Eye (tissue), 1 donor: ENCODE results near the gene HMGXB3.
"Not testable (repeated sequence)": the region's sequence is repeated elsewhere in the genome, so short reads cannot be mapped to it uniquely, and the experiment has no call there.

Source experiments
- DNase-seq: peaks from one replicate; pipeline ENCODE4 v3.0.0-alpha.2; 2015

The HMGXB3 gene

DNA sequence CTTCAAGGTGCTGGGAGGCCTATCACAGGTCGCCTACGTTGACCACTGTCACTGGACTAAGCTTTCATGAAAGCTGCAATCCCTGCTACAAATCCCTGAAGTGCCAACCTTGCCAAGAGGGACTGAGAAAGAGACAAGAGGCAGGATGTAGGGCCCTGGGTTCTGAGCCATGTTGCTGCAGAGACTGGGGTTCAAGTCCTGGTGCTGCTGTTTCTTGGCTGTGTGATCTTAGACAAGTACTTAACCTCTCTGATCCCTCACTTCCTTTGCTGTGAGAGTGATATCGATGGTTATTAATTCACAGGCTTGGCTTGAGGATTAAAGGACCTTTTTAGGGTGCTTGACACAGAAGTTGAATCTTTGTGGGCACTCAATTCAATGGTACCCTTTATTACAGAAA, 70.3 kb downstream of the HMGXB3 start:
- no peak for DNase-seq

DNA sequence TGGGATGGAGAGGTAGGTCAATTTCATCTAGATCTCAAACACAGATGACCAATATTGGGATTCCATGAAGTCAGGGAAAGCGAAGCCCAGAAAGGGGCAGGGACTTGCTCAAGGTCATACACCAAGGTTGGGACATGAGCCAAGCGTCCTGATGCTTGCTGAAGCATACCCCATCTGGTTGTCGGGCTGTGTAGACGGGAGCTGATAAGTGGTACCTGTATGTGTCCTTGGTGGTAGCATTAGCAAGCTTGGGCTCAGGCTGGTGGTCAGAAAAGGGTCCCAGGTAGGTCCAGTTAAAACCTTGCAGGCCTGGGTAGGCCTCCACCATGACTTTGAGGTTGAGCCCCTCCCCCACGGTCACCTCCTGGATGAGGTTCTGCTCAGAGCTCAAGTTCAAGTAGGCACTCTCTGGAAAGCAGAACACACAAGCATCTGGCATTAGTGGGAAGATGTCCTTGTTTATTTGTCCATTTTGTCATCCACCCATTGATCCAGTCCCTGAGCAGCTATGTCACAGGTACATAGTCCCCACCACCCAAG, 72.6 kb downstream of the HMGXB3 start:
- DNase-seq = no peak

DNA sequence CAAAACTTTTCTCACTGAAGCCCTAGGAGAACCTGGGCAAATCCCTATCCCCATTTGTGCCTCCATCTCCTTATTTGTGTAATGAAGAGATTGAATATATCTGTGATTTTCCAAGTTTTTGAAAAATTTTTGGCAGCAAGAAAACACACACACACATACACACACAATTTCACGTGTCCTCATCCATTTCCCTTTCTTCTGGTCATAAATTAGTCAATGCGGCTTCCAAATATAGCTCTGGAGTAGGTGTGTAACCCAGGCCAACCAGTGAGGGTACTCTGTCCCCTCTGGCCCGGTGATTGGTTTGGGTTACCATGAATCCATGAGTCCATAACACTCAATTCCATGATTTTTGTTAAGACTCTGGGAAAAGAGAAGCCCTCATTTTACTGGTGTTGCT, 73.1 kb downstream of the HMGXB3 start:
- DNase-seq = no peak

GRCh38 chr5:150075233-150075632, 74.7 kb downstream of the HMGXB3 start:
- DNase-seq = no peak

DNA sequence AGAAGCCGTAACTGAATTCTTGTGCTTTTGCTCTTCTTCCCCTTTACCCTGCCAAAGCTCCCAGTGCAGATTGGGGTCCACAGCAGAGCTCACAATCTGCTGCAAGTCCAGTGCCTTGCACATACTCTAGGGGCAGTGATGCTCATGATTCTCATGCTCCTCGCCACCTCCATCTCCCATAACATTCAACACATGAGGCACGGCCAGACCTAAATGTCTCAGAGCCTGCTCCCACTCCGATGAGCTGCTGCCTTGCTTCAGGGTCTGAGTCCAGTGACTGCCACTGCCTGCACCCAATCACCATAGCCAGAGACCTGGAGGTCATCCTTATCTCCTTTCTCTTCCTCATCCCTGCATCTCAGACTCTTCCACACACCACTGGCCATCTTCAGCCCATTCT, 75.3 kb downstream of the HMGXB3 start:
- no peak for DNase-seq

DNA sequence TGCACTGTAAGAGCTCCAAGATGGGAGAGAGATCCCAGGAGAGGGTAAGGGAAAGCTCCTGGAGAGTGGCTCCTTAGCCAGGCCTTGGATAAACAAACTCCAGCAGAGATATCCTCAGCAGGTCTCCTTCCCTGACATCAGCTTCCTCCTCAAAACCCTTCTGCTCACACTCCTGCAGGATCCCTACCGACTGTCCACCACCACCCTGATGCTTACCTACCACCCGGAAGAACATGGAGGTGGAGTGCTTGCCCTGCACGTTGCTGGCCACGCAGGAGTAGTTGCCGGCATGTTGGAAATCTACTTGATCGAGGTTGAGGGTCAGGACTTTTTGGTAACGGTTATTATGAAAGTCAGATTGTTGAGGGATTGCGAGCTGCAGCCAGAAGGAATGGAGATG, 76.5 kb downstream of the HMGXB3 start:
- no peak for DNase-seq

- no peak for DNase-seq
Observed at GRCh38 chr5:150077996-150078801, 77.7 kb downstream of the HMGXB3 start.

DNA sequence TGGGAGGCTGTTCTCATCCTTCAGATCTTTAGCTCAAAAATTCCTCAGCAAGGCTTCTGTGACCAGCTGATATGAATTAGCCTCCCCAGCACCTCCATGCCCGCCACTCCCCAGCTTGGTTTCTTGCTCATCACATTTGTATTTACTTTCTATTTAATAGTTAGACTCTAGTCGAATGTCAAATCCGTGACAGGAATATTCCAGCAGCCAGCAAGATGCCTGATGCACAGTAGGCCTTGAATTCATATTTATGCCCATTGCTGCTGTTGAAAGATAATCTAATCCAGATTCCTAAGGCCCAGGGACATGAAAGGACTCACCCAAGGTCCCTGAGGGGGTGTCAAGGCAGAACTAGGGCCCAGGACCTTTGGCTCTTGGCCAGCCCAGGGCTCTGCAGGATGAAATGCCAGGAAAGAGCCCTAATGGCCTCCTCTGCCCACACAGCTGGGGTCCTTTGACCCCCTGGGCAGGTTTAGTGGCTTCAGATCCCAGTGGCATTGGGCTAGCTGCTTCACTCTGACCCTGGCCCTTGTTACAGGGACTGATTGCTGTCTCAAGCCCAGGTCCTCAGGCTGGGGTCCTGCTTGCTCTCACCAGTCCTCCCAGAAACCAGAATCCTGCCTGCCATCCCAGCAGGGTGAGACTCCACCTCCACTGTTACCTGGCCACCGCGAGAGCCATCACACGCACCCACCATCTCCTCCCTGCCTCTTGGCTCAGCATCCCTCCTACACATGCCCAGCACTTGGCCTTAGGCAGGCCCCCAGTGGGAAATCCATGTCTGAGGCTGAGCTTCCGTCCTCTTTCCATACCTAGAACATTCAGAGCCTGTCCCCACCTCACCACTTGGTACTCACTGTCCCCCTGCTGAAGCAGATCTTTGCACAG, 78.5 kb downstream of the HMGXB3 start:
- no peak for DNase-seq

DNA sequence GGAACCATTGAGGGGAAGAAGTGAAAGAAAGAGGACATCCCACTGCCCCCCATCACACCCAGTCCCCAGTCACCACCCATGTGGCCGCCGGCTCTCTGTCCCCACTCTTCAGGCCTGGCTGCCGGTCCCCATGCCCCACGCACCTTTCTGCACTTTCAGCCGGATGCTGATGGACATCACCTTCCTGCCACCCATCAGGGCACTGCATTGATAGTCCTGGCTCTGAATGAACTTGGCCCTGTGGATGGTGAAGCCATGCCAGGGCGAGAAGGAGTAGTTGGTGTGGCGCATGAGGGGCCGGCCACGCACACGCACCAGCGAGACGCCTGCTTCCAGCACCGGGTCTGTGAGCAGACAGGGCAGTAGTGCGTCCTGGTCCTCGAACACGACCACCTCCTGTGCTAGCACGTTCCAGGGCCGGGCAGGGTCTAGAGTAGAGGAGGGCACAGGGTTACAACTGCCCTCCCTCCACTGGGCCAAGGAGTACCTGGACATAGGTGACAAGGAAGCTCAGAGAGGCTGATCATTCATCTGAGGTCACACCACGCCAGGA, 79.4 kb downstream of the HMGXB3 start:
- DNase-seq = no peak

GRCh38 chr5:150080696-150081435, 80.3 kb downstream of the HMGXB3 start:
- no peak for DNase-seq

DNA sequence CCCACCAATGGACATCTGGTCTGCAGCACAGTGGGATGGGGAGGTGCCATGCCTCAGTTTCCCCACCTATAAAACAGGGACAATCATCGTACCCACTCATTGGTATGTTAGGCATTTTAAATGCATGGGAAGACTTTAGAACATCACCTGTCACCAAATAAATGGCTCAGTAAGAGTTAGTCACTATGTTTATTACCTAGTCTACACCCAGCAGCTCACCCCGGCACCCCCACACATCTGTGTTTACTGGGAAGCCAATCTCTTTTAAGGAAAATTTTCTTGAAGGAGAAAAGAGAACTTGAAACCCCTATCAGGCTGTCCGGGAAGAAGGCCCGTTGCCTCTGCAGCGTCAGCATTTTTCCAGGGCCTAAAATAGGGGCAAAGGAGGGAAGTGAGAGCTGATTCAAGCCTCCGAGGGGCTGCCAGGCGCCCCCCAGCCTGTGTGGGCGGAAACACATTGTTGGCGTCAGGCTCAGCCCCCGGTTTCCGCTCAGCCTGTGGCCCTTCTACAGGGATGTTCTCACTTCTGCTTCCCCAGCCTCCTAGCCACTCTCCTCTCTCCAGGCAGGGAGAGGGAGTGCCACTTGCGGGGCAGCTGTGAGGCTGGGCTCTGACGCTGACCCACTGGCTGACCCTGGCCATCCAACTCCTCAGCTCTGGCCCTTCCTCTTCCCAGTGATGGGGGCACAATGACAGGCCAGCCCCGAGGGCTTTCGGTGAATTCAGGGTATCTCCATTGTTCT, 81.2 kb downstream of the HMGXB3 start:
- DNase-seq = peak; percentile 16

- DNase-seq = no peak
Observed at GRCh38 chr5:150082374-150082773, 81.8 kb downstream of the HMGXB3 start.

GRCh38 chr5:150082889-150083288, 82.3 kb downstream of the HMGXB3 start:
- no peak for DNase-seq

GRCh38 chr5:150084754-150085153, 84.2 kb downstream of the HMGXB3 start:
- DNase-seq = not testable (repeated sequence)

- DNase-seq = no peak
Observed at GRCh38 chr5:150085191-150085912, 84.8 kb downstream of the HMGXB3 start.

GRCh38 chr5:150085950-150086715, 85.6 kb downstream of the HMGXB3 start, which contains the start of gene CSF1R:
CSF1R (minus strand) TSS chr5:150086554; CDS start chr5:150086427, 127 bp downstream.
- no peak for DNase-seq

DNA sequence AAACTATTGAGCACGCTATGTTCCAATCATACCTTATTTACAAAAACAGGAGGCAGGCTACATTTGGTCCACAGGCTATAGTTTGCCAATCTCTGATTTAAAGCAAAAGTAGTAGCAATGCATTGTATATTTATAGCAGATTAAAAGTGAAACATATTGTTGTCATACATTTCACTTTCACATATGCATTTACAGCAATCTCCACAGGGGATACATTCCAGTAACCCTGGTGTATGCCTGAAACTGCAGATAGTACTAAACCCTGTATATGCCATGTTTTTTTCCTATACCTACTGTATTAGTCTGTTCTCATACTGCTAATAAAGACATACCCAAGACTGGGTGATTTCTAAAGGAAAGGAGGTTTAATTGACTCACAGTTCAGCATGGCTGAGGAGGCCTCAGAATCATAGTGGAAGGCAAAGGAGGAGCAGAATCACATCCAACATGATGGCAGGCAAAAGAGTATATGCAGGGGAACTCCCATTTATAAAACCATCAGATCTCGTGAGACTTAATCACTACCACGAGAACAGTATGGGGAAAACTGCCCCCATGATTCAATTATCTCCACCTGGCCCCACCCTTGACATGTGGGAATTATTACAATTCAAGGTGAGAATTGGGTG, 91.7 kb downstream of the HMGXB3 start:
- DNase-seq = no peak

DNA sequence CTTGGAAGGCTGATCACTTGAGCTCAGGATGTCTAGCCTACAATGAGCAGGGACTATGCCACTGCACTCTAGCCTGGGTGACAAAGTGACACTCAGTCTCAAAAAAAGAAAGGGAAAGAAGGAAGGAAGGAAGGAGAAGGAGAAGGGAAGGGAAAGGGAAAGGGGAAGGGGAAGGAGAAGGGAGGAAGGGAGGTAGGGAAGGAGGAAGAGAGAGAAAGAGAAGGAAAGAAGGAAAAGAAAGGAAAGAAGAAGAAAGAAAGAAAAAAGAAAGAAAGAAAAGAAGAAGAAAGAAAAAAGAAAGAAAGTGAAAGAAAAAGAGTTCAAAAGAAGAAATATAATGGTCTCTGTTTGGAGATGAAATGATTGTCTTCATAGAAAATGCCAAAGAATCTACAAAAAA, 96.6 kb downstream of the HMGXB3 start:
- no peak for DNase-seq

DNA sequence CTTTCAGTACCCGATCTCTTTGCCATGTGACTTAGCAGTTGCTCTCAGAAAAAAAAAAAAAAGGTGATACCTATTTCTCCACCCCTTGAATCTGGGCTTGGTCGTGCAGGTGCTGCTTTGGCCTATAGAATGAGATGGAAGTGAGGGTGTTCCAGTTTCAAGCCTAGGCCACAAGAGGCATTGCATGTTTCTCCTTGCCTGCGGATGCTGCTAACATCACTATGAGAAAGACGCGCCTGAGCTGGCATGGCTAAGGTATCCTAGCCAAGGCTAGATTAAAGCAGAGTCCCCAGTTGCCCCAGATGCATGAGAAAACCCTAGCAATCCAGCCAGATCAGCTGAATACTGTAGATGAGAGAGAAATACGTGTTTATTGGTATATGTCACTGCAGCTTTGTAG, 100.5 kb downstream of the HMGXB3 start:
- no peak for DNase-seq
